Endothelial cell of umbilical vein (primary cell): ENCODE data around the gene RADIL. TPM values are rescaled to one million over a fixed set of nuclear protein-coding genes. Genes with fewer than 3 reads are reported as not detected.

Experiments
- BruUV-seq: library from RNA; stranded (reverse); fragments of 400-500 nt; replicated peaks from 2 replicates; lab custom pipeline; 2021; lab: Mats Ljungman, UMichigan
- CTCF ChIA-PET: fragments of 300-600, 350-600 bp; sonication (Branson Sonifier 250); formaldehyde crosslinking; loops from one replicate; lab custom pipeline; 2021; ENCODE audit warnings: antibody characterized with exemption, inconsistent platforms; lab: Charles Lee
- POLR2A ChIA-PET: fragments of 300-600, 350-600 bp; sonication (Branson Sonifier 250); formaldehyde crosslinking; loops from one replicate; lab custom pipeline; 2021; ENCODE audit warnings: antibody characterized with exemption, inconsistent platforms; lab: Charles Lee
- DNase-seq: peaks from one replicate; pipeline ENCODE4 v3.0.0-alpha.2; 2011; ENCODE audit warnings: low read depth, low spot score
- FAIRE-seq: peaks from 2 replicates; lab custom pipeline; 2011; peaks lifted over from hg19 to GRCh38; lab: Jason Lieb, UNC
- H2AFZ ChIP-seq: 2 replicates; pipeline ENCODE4 v1.6.0; 2012; ENCODE audit warnings: low read depth, low read length, control low read depth, inconsistent platforms
- H3K27ac ChIP-seq: 2 replicates; pipeline ENCODE4 v1.5.1; 2011; ENCODE audit warnings: low read depth, mild to moderate bottlenecking, control low read depth, low read length, moderate library complexity; ENCODE audit not compliant: insufficient read depth
- H3K27me3 ChIP-seq, 2 experiments: 2 replicates each; pipeline versions ENCODE4 v1.6.0 to v1.6.1; 2011; ENCODE audit warnings: low read length in 2 of 2, mixed read lengths in 1 of 2; ENCODE audit not compliant: control insufficient read depth in 2 of 2, insufficient read depth in 2 of 2
- H3K36me3 ChIP-seq, 2 experiments: 2 replicates in 1 of 2; 3 replicates in 1 of 2; pipeline ENCODE4 v1.5.1; 2011; ENCODE audit warnings: low read length in 2 of 2, mild to moderate bottlenecking in 1 of 2, moderate library complexity in 1 of 2; ENCODE audit not compliant: control insufficient read depth in 2 of 2, insufficient read depth in 2 of 2; ENCODE audit errors: extremely low read depth in 1 of 2
- H3K4me1 ChIP-seq: 3 replicates; pipeline ENCODE4 v1.5.1; 2011; ENCODE audit warnings: mild to moderate bottlenecking, low read length; ENCODE audit not compliant: control insufficient read depth, insufficient read depth; ENCODE audit errors: extremely low read depth
- H3K4me2 ChIP-seq: 2 replicates; pipeline ENCODE4 v1.6.1; 2011; ENCODE audit warnings: low read length, control low read depth, mixed read lengths; ENCODE audit not compliant: insufficient read depth
- H3K4me3 ChIP-seq, 3 experiments: fragments of 200-600 bp in 1 of 3; sonication (generic), shearing (Covaris generic) in 1 of 3; replicated peaks in 1 of 3; 2 replicates each; pipeline ENCODE4 v1.5.1; 2011 to 2016; ENCODE audit warnings: control low read depth in 3 of 3, low read length in 3 of 3, mild to moderate bottlenecking in 2 of 3, inconsistent platforms in 1 of 3, low read depth in 1 of 3, moderate library complexity in 1 of 3; ENCODE audit not compliant: insufficient read depth in 1 of 3
- H3K79me2 ChIP-seq: 2 replicates; pipeline ENCODE4 v1.6.0; 2012; ENCODE audit warnings: low read length, inconsistent platforms; ENCODE audit not compliant: control insufficient read depth, insufficient read depth
- H3K9ac ChIP-seq: replicated peaks from 2 replicates; pipeline ENCODE3; 2011; ENCODE audit warnings: low read length, control low read depth; ENCODE audit not compliant: insufficient read depth; ENCODE audit errors: extremely low read depth
- H3K9me1 ChIP-seq: replicated peaks from 3 replicates; pipeline ENCODE4 v1.6.0; 2011; ENCODE audit warnings: mild to moderate bottlenecking, low read length; ENCODE audit not compliant: control insufficient read depth, insufficient read depth; ENCODE audit errors: extremely low read depth
- H3K9me3 ChIP-seq: replicated peaks from 2 replicates; pipeline ENCODE4 v1.5.1; 2012; ENCODE audit warnings: low read length, inconsistent platforms; ENCODE audit not compliant: control insufficient read depth, insufficient read depth
- H4K20me1 ChIP-seq: replicated peaks from 2 replicates; pipeline ENCODE3; 2011; ENCODE audit warnings: mild to moderate bottlenecking, low read length; ENCODE audit not compliant: control insufficient read depth, insufficient read depth; ENCODE audit errors: extremely low read depth
- CTCF ChIP-seq, 2 donors: IDR thresholded peaks; 1 replicate in 1 of 2; 2 replicates in 1 of 2; pipeline ENCODE4 v1.5.1; 2011; ENCODE audit warnings: low read length in 2 of 2, mild to moderate bottlenecking in 2 of 2, moderate library complexity in 2 of 2, control low read depth in 1 of 2, inconsistent platforms in 1 of 2, low read depth in 1 of 2; ENCODE audit not compliant: insufficient read depth in 1 of 2; ENCODE audit errors: extremely low read depth in 1 of 2
- EZH2 ChIP-seq: IDR thresholded peaks from 2 replicates; pipeline ENCODE4 v1.6.1; 2012; ENCODE audit warnings: borderline replicate concordance, low read depth, mild to moderate bottlenecking, moderate library complexity, low read length, inconsistent platforms; ENCODE audit not compliant: severe bottlenecking
- FOS ChIP-seq: IDR thresholded peaks from 2 replicates; pipeline ENCODE4 v1.6.1; 2011; ENCODE audit warnings: mild to moderate bottlenecking, low read length, moderate library complexity, borderline replicate concordance; ENCODE audit not compliant: insufficient read depth
- GATA2 ChIP-seq: IDR thresholded peaks from 2 replicates; pipeline ENCODE4 v1.7.0; 2011; ENCODE audit warnings: low read depth, mild to moderate bottlenecking, moderate library complexity, mixed read lengths, low read length; ENCODE audit not compliant: insufficient read length, insufficient read depth
- JUN ChIP-seq: IDR thresholded peaks from 2 replicates; pipeline ENCODE4 v1.6.1; 2011; ENCODE audit warnings: borderline replicate concordance, low read depth; ENCODE audit not compliant: insufficient read length, insufficient read depth
- MAX ChIP-seq: IDR thresholded peaks from 2 replicates; pipeline ENCODE4 v1.6.1; 2011; ENCODE audit not compliant: insufficient read depth, insufficient read length
- MYC ChIP-seq: IDR thresholded peaks from one replicate; pipeline ENCODE4 v1.6.1; 2011; ENCODE audit warnings: mild to moderate bottlenecking, low read depth, low read length
- POLR2A ChIP-seq: IDR thresholded peaks from 2 replicates; pipeline ENCODE4 v1.6.1; 2012; ENCODE audit warnings: low read depth, mild to moderate bottlenecking, control low read depth, low read length
- POLR2AphosphoS5 ChIP-seq: IDR thresholded peaks from 2 replicates; pipeline ENCODE4 v1.6.1; 2012; ENCODE audit warnings: low read depth, mild to moderate bottlenecking, control low read depth, low read length, moderate library complexity; ENCODE audit not compliant: insufficient read depth
- dilution Hi-C: fragments of 300-500 bp; cut with MboI; formaldehyde crosslinking; loops from one replicate; pipeline ENCODE4 v1.15.0; 2019; ENCODE audit warnings: low sequenced_read_pairs; ENCODE audit not compliant: extremely low pct_ligation_motif_present
- intact Hi-C: fragments of 100-400 bp; cut with micrococcal nuclease; formaldehyde crosslinking; loops from one replicate; pipeline ENCODE4 v1.10.0; 2022
- polyA plus RNA-seq, 4 experiments: library from polyadenylated mRNA; depleted of rRNA in 3 of 4; stranded (reverse) in 3 of 4; unstranded in 1 of 4; fragments of >200 nt; gene quantifications; 2 replicates each; pipeline versions ENCODE4 v1.2.1 to v1.2.3, GENCODE V29; 2011 to 2012; ENCODE audit warnings: missing spikeins in 1 of 4
- total RNA-seq: library from RNA; stranded (reverse); gene quantifications from 2 replicates; pipeline ENCODE4 v1.2.3, GENCODE V29; 2021

RADIL gene
- total and polyA plus RNA-seq, 2 donors (not counting 3 experiments of a cell fraction or from before 2014, with no cell fraction given), result 1.2 to 2.5 TPM

- Histone ChIP-seq H3K27ac (no peak overlapping the region), H3K4me3 (no peak overlapping the region), H3K9me3 (no peaks in the 10 kb centered on the region), H2AFZ (no peak overlapping the region), H4K20me1 (no peaks in the 10 kb centered on the region), H3K27me3 (no peaks in the 10 kb centered on the region), H3K4me1 (no peaks in the 10 kb centered on the region), H3K79me2 (no peaks in the 10 kb centered on the region), H3K9ac (no peak overlapping the region), H3K4me2 (no peak overlapping the region), H3K36me3 (no peaks in the 10 kb centered on the region), H3K9me1 (no peaks in the 10 kb centered on the region)
- ChIA-PET POLR2A (no interaction called here), CTCF (interaction anchor here (1.1 kb wide), 1 partner anchor 8 kb away, joined by 4 read pairs; no protein-coding TSS in a partner anchor)
- TF ChIP-seq MYC, result no peak
- no peak for TF ChIP-seq EZH2
- no peak for TF ChIP-seq POLR2AphosphoS5
- TF ChIP-seq GATA2, result no peak
- no peak for TF ChIP-seq CTCF (IDR thresholded peaks at IDR 0.05; ENCODE audit: extremely low read depth in 1 of 2, insufficient read depth in 1 of 2, low read depth in 1 of 2, low read length in 2 of 2)
- no peak for TF ChIP-seq JUN
- no peak for TF ChIP-seq FOS
- no peak for TF ChIP-seq MAX
- no peak for TF ChIP-seq POLR2A
- dilution Hi-C loops (no loop called here), intact Hi-C loops (no loop called here)
- DNase-seq (no peak), FAIRE-seq (no peak)
- no TSS peak for BruUV-seq
Observed at GRCh38 chr7:4809091-4809591, 74.4 kb downstream of the RADIL start.
